LoVo (cell line): ENCODE data around the gene NSUN4.
"Not testable (repeated sequence)": the region's sequence is repeated elsewhere in the genome, so short reads cannot be mapped to it uniquely, and the experiment has no call there.

Experiments
- DNase-seq: peaks from one replicate; pipeline ENCODE4 v3.0.0-alpha.2; 2016; ENCODE audit warnings: low spot score

The NSUN4 gene

GRCh38 chr1:46328182-46328581, 12.4 kb upstream of the NSUN4 start:
- DNase-seq, result not testable (repeated sequence)

GRCh38 chr1:46329807-46330206, 10.8 kb upstream of the NSUN4 start:
- DNase-seq, result not testable (repeated sequence)

GRCh38 chr1:46330381-46330780, 10.2 kb upstream of the NSUN4 start:
- not testable (repeated sequence) for DNase-seq

- DNase-seq, result not testable (repeated sequence)
These were observed 8.6 kb upstream of the NSUN4 start for GRCh38 chr1:46331786-46332540.

- DNase-seq, result no peak
These were observed 7.1 kb upstream of the NSUN4 start for GRCh38 chr1:46333300-46334029.

GRCh38 chr1:46334030-46334384, 6.6 kb upstream of the NSUN4 start:
- no peak for DNase-seq

GRCh38 chr1:46335081-46335480, 5.5 kb upstream of the NSUN4 start:
- DNase-seq, result no peak

- DNase-seq, result not testable (repeated sequence)
These were observed 3.2 kb upstream of the NSUN4 start for GRCh38 chr1:46337409-46337808.

- DNase-seq, result no peak
These were observed 846 bp downstream of the NSUN4 start for GRCh38 chr1:46341222-46342083.

- DNase-seq, result no peak
These were observed 1.6 kb downstream of the NSUN4 start for GRCh38 chr1:46342084-46342656.

- no peak for DNase-seq
These were observed 2.2 kb downstream of the NSUN4 start for GRCh38 chr1:46342677-46343350.

GRCh38 chr1:46343351-46343695, 2.7 kb downstream of the NSUN4 start:
- no peak for DNase-seq

- no peak for DNase-seq
These were observed 3.1 kb downstream of the NSUN4 start for GRCh38 chr1:46343705-46344104.

- no peak for DNase-seq
These were observed 3.9 kb downstream of the NSUN4 start for GRCh38 chr1:46344481-46344880.

- no peak for DNase-seq
These were observed 4.7 kb downstream of the NSUN4 start for GRCh38 chr1:46345281-46345680.

- no peak for DNase-seq
These were observed 11.8 kb downstream of the NSUN4 start for GRCh38 chr1:46352363-46352762.

- DNase-seq, result not testable (repeated sequence)
These were observed 15.3 kb downstream of the NSUN4 start for GRCh38 chr1:46355920-46356319.

GRCh38 chr1:46362158-46362557, 21.6 kb downstream of the NSUN4 start:
- DNase-seq, result no peak

GRCh38 chr1:46363121-46363520, 22.5 kb downstream of the NSUN4 start:
- no peak for DNase-seq

- DNase-seq, result no peak
These were observed 24.0 kb downstream of the NSUN4 start for GRCh38 chr1:46364612-46365011.

GRCh38 chr1:46365796-46366195, 25.2 kb downstream of the NSUN4 start:
- not testable (repeated sequence) for DNase-seq

GRCh38 chr1:46367072-46367471, 26.5 kb downstream of the NSUN4 start:
- DNase-seq, result no peak
